Left kidney (tissue), 2 donors: ENCODE data around the gene TEX14. TPM values are rescaled to one million over a fixed set of nuclear protein-coding genes. Genes with fewer than 3 reads are reported as not detected.
A peak's percentile ranks its signal among the peaks of the same experiment; 100 is the strongest.
"Not testable (repeated sequence)": the region's sequence is repeated elsewhere in the genome, so short reads cannot be mapped to it uniquely, and the experiment has no call there.

ENCODE experiments used
- DNase-seq: peaks from one replicate; pipeline ENCODE4 v3.0.0-alpha.2; 2013
- polyA plus RNA-seq: library from polyadenylated mRNA; unstranded; fragments of 120-200 nt; gene quantifications from one replicate; pipeline ENCODE4 v1.2.1, GENCODE V29; 2013; ENCODE audit not compliant: insufficient read length

The TEX14 gene
- polyA plus RNA-seq, 1 donor = 1.6 TPM

DNA sequence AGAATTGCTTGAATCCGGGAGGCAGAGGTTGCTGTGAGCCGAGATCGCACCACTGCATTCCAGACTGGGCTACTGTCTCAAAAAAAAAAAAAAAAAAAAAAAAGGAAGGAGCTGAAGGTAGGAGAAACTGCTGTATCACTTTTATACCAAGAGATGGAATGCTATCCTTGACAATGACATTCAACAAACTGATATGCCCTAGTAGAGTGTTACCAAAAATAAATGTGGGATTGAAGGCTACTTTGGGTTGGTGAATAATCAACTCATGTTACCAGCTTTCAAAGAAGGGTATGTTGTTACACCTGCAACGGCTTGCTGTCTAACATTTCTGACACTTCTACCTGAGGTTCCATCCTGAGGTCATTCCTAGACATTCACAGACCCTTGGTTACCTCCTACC, 84.9 kb downstream of the TEX14 start:
- no peak for DNase-seq

DNA sequence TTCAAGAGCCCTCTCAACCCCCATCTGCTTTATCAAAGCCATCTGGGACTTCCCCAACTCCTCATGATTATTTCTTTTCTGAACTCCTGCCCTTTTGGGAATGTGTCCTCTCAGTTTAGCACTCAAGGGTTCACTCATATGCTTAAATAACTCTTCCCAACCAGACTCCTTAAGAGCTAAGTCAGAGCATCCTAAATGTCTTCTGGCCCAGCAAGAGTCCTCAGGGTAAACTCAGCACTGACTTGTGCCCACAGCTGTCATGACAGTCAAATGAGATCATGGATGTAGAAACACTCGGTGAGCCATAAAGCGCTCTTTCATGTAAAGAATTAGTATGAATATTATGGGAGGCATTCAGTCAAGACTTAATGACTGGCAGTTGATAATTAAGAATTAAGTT, 85.9 kb downstream of the TEX14 start:
- DNase-seq = no peak

- DNase-seq = no peak
These were observed 86.4 kb downstream of the TEX14 start for GRCh38 chr17:58605470-58605869.

DNA sequence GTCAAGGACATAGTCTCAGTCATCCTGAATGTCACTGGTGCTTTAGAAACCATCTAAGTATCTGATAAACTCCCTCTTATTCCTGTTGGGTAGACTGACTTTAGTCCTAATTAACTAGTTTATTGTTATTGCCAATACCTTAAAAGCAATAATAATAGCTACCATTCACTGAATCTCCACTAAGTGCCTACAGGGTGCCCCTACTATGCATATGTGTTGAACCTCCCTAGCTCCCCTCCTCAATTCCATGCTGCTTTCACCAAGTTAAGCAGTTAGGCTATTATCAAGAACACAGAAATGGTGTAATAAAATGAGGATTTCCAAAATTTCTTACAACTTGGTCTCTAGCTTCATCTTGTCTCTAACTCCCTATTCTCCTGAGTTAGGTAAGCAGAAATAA, 89.9 kb downstream of the TEX14 start:
- no peak for DNase-seq

DNA sequence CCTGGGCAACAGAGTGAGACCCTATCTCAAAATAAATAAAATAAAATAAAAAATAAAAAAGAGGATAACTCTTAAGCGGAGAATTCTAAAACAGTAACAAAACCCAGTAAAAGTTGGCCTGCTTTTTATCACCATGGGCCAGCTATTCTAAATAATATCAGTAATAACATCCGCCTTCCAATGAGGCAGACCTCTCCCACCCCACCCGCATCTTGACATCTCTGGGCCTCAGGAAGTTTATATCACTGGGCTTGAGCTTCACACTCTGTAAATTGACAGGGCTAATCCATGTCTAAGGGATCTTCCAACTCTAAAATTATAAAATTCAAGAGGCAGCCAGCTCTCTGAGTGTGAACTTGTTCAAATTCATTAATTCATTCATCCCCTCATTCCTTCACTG, 94.5 kb downstream of the TEX14 start:
- no peak for DNase-seq

DNA sequence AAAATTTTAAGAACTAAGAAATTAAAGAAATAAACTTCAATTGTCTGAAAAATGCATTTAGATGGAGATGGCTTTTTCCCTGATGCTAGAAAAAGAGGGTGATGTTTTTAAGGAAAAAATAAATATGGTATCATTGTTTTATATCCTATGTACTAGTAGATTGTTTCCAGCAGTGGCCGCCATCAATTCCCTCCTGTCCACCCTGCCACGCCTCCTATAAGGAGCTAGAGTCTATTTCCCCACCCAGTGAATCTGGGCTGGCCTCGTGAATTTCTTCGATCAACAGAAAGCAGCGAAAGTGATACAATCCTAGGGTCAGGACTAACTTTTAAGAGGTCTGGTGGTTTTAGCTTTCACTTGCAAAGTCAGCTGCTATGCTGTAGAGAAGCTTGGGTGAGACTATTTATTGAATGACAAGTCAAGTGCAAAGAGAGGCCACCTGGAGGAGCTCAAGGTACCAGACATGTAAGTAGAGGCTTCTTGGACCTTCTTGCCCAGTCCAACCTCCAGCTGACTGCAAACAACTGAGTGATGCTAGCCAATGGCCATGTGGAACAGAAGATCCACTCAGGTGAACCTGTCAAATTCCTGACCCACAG, 96.6 kb downstream of the TEX14 start:
- no peak for DNase-seq

DNA sequence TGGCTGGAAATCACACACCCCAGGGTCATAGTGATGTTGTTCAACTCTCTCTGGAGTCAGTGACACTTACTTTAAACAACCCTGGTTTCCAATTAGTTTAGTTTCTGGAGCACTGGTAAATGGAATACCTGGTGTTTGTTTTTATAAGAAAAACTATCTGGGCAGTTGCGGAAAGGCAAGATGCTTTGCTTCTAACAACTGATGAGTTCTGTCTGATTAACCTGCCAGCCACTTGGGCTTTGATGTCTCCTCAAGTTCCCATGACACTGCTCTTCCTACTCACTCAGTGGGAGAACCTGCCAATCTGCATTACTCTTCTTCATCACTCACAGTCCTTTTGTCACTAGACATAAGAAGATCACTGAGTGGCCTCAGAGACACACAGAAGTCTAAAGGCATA, 98.7 kb downstream of the TEX14 start:
- DNase-seq = peak; percentile 67

GRCh38 chr17:58591455-58591854, 100.4 kb downstream of the TEX14 start:
- DNase-seq = no peak

DNA sequence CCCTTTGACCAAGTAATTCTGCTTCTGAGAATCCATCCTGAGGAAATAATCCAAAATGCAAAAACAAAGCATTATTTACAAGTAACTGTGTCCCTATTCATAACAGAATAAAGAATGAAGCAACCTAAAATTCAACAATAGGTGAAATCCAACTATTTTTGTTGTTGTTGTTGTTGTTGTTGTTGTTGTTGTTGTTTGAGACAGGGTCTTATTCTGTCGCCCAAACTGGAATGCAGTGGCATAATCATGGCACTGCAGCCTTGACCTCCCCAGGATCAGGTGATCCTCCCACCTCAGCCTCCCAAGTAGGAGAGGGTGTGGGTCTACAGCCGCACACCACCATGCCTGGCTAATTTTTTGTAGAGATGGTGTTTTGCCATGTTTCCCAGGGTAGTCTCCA, 101.5 kb downstream of the TEX14 start:
- no peak for DNase-seq

DNA sequence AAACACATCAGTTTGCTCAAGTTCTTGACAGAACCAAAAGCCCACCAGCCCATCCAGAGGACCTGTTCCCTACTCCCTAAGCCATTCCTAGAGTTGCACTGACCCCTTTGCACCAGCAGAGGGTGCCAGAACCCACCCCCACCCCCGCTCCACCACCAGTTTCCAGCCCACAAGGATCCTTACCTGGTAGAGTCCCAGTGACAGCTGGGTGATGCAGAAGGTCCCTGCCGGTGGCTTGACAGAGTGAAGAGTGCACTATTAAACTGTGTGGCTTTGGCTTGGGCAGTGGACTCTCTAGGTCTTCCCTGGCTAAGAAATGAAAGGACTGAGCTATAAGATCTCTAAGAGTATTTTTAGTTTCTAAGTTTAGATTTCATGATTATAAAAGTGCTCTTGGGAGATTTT, 104.1 kb downstream of the TEX14 start:
- DNase-seq = peak; percentile 55

DNA sequence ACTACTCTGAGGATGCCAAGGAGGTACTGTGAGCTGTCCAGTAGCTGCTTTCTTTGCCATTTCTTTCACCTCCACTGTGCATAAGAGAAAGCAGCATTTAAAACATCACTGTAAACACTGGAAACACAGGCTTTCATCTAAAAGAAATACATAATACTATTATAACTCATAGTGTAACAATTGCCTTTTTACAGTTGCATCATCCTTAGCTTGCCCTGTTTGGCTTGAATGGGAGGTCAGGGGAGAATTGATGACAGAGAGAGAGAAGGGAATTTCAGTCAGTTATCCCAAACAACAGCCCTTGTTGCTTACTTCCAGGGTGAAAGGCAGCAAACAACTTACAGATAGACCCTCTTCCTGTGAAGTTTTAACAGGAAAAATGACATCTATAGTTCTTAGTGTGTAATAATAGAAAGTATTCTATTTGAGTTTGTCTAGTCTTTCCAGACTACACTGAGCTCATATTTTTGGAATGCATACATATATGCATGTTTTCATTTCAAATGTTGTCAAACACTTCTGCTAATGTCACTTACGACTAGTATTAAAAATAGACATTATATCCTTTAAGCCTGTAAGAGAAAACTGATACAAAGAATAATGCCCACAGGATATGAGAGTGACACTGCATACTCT, 105.7 kb downstream of the TEX14 start:
- no peak for DNase-seq

- DNase-seq = no peak
These were observed 106.3 kb downstream of the TEX14 start for GRCh38 chr17:58585554-58585953.

GRCh38 chr17:58583486-58583885, 108.4 kb downstream of the TEX14 start:
- DNase-seq = no peak

GRCh38 chr17:58582718-58583117, 109.1 kb downstream of the TEX14 start:
- not testable (repeated sequence) for DNase-seq

GRCh38 chr17:58580671-58581070, 111.2 kb downstream of the TEX14 start:
- no peak for DNase-seq

- DNase-seq = peak; percentile 17
These were observed 114.1 kb downstream of the TEX14 start for GRCh38 chr17:58577696-58578095.

GRCh38 chr17:58576679-58577367, 115.0 kb downstream of the TEX14 start:
- DNase-seq = no peak

GRCh38 chr17:58575511-58575910, 116.3 kb downstream of the TEX14 start:
- DNase-seq = no peak

- no peak for DNase-seq
These were observed 117.8 kb downstream of the TEX14 start for GRCh38 chr17:58574025-58574424.

DNA sequence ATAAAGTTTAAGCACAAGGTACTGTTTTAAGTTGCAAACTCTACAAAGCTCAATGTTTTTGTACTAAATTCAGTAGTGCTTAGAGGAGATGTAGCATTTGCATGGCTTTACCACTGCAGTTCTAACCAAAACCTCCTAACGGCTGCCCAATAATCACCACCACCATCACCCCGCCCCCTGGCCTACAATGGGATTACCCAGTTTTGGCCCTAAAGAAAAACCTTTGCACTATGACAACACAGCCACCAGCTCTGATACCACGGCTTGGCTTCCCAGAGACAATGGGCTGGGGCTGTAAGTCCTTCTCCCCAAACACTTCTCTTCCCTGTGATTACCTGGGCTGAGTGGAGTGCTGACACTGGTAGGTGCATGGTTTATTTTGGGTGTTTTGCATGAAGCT, 119.0 kb downstream of the TEX14 start:
- no peak for DNase-seq

DNA sequence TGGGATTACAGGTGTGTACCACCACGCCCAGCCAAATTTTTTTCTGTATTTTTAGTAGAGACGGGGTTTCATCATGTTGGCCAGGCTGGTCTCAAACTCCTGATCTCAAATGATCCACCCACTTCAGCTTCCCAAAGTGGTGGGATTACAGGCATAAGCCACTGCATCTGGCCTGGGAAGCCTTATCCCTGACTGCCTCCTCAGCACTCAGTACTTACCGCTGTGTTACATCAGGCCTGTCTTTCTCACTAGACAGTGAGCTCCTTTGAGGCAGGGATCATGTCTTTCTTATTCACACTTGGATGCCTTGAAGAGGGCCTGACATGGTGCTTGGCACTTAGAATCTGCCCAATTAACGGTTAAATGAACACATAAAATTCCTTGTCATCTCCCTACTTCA, 121.1 kb downstream of the TEX14 start:
- DNase-seq = no peak

- DNase-seq = no peak
These were observed 122.6 kb downstream of the TEX14 start for GRCh38 chr17:58569196-58569595.

GRCh38 chr17:58568044-58568799, 123.6 kb downstream of the TEX14 start:
- no peak for DNase-seq
